Thoracic aorta (tissue), 2 donors: ENCODE measurements around the gene BDNF. TPM values are rescaled to one million over a fixed set of nuclear protein-coding genes. Genes with fewer than 3 reads are reported as not detected.

Source experiments
- ATAC-seq: fragments of 150-250 bp; one replicate; pipeline ENCODE4 v1.8.0; 2017; ENCODE audit warnings: low read depth; ENCODE audit not compliant: insufficient number of reproducible peaks, low FRiP score
- DNase-seq: peaks from one replicate; pipeline ENCODE4 v3.0.0-alpha.2; 2020; ENCODE audit warnings: low spot score
- H3K27ac ChIP-seq, 2 donors: fragments of 200-600 bp; sonication (generic); 1 replicate in 1 of 2; 2 replicates in 1 of 2; pipeline ENCODE4 v1.5.1; 2016; ENCODE audit warnings: mild to moderate bottlenecking in 2 of 2, moderate library complexity in 2 of 2
- H3K27me3 ChIP-seq: fragments of 200-600 bp; sonication (generic); replicated peaks from 2 replicates; pipeline ENCODE4 v1.6.0; 2016; ENCODE audit warnings: mild to moderate bottlenecking; ENCODE audit not compliant: insufficient read depth
- H3K36me3 ChIP-seq: fragments of 200-600 bp; sonication (generic); one replicate; pipeline ENCODE4 v1.5.1; 2016
- H3K4me1 ChIP-seq, 2 donors: fragments of 200-600 bp; sonication (generic); 1 replicate in 1 of 2; 2 replicates in 1 of 2; pipeline versions ENCODE4 v1.5.1 to v1.6.0; 2016; ENCODE audit warnings: low read depth in 2 of 2, mild to moderate bottlenecking in 1 of 2; ENCODE audit not compliant: control insufficient read depth in 1 of 2
- H3K4me3 ChIP-seq: fragments of 200-600 bp; sonication (generic); 2 replicates; pipeline ENCODE4 v1.5.1; 2016; ENCODE audit warnings: mild to moderate bottlenecking
- H3K9me3 ChIP-seq: fragments of 200-600 bp; sonication (generic); 2 replicates; pipeline ENCODE4 v1.5.1; 2016
- CTCF ChIP-seq: fragments of 200-600 bp; sonication (generic); IDR thresholded peaks from one replicate; pipeline ENCODE4 v1.5.1; 2019; ENCODE audit warnings: antibody characterized with exemption
- total RNA-seq, 2 donors: library from RNA; depleted of rRNA; stranded (reverse); fragments of >200 nt; gene quantifications; one replicate each; pipeline versions ENCODE4 v1.1.0 to v1.2.3, GENCODE V29; 2016

BDNF gene
- total RNA-seq, 2 donors from 2014 or later = 0.42 to 4.7 TPM

GRCh38 chr11:27699242-27699925 is 871 bp downstream of the BDNF start:
- Histone ChIP-seq H3K27ac (peak overlapping the region in 1 of 2 donors; percentile 34), H3K27me3 (no peaks in the 10 kb centered on the region), H3K4me3 (peak overlapping the region; percentile 80), H3K4me1 (peaks cover 10 to 26% of the 10 kb centered on the region in 2 donors), H3K9me3 (no peaks in the 10 kb centered on the region), H3K36me3 (no peaks in the 10 kb centered on the region)
- no peak for TF ChIP-seq CTCF
- no peak for ATAC-seq
- no peak for DNase-seq

DNA sequence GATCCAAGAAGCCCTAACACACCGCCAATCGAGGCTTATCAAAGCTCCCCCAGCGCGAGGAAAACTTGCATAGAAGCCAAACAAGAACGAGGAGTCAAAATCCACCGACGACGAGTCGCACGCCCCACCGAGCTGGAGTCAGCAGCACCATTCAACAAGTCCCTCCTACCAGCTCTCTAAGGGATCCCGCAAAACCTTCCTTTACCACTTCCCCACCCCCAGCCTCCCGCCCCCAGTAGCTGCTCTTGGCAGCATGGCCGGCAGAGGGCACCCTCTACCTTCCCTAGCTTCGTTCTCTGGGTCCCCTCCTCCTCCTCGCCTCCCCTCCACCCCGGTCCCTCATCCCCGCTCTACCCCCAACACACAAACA is 1.4 kb downstream of the BDNF start:
- Histone ChIP-seq H3K9me3 (no peaks in the 10 kb centered on the region), H3K4me1 (peaks cover 10 to 26% of the 10 kb centered on the region in 2 donors), H3K36me3 (no peaks in the 10 kb centered on the region), H3K27me3 (no peaks in the 10 kb centered on the region), H3K27ac (peak overlapping the region in 1 of 2 donors; percentile 34), H3K4me3 (peak overlapping the region; percentile 80)
- ATAC-seq (peak; percentile 51), DNase-seq (no peak)
- peak; percentile 73 for TF ChIP-seq CTCF

GRCh38 chr11:27697679-27698275 is 2.5 kb downstream of the BDNF start:
- Histone ChIP-seq H3K4me3 (no peak overlapping the region), H3K27ac (no peak overlapping the region), H3K4me1 (peaks cover 10 to 26% of the 10 kb centered on the region in 2 donors), H3K9me3 (no peaks in the 10 kb centered on the region), H3K36me3 (no peaks in the 10 kb centered on the region), H3K27me3 (no peaks in the 10 kb centered on the region)
- no peak for TF ChIP-seq CTCF
- ATAC-seq (no peak), DNase-seq (no peak)

- ATAC-seq (no peak), DNase-seq (no peak)
- no peak overlapping the region for H3K27ac ChIP-seq
- H3K36me3 ChIP-seq = no peaks in the 10 kb centered on the region
- no peaks in the 10 kb centered on the region for H3K27me3 ChIP-seq
- TF ChIP-seq CTCF = no peak
- peaks cover 10 to 26% of the 10 kb centered on the region in 2 donors for H3K4me1 ChIP-seq
- H3K4me3 ChIP-seq = no peak overlapping the region
- H3K9me3 ChIP-seq = no peaks in the 10 kb centered on the region
Measured at GRCh38 chr11:27696961-27697360, 3.3 kb downstream of the BDNF start.

- no peak overlapping the region for H3K4me3 ChIP-seq
- peaks cover 10 to 19% of the 10 kb centered on the region in 2 donors for H3K4me1 ChIP-seq
- ATAC-seq = no peak
- no peak overlapping the region for H3K27ac ChIP-seq
- H3K36me3 ChIP-seq = no peaks in the 10 kb centered on the region
- H3K27me3 ChIP-seq = no peaks in the 10 kb centered on the region
- DNase-seq = no peak
- H3K9me3 ChIP-seq = no peaks in the 10 kb centered on the region
- no peak for TF ChIP-seq CTCF
Measured at GRCh38 chr11:27696115-27696514, 4.1 kb downstream of the BDNF start.
